SU-DHL-6 (cell line): ENCODE measurements around the gene AXIN1.

Experiments
- CTCF ChIP-seq: fragments of 200-600 bp; sonication (generic); IDR thresholded peaks from one replicate; pipeline ENCODE4 v1.5.1; 2017; ENCODE audit warnings: antibody characterized with exemption, mild to moderate bottlenecking, low read length, moderate library complexity; ENCODE audit not compliant: insufficient read depth, poor library complexity, severe bottlenecking
- EZH2phosphoT487 ChIP-seq: fragments of 200-600 bp; sonication (generic), shearing (Covaris generic); conservative IDR thresholded peaks from 2 replicates; pipeline ENCODE4 v1.6.1; 2018; ENCODE audit warnings: mild to moderate bottlenecking, antibody characterized with exemption, low read length, moderate library complexity, mixed read lengths

GRCh38 chr16:372302-372983, 19.9 kb upstream of the AXIN1 start:
- TF ChIP-seq CTCF: no peak
- TF ChIP-seq EZH2phosphoT487: no peak
